ENCODE measurements around the gene SELPLG.

DNA sequence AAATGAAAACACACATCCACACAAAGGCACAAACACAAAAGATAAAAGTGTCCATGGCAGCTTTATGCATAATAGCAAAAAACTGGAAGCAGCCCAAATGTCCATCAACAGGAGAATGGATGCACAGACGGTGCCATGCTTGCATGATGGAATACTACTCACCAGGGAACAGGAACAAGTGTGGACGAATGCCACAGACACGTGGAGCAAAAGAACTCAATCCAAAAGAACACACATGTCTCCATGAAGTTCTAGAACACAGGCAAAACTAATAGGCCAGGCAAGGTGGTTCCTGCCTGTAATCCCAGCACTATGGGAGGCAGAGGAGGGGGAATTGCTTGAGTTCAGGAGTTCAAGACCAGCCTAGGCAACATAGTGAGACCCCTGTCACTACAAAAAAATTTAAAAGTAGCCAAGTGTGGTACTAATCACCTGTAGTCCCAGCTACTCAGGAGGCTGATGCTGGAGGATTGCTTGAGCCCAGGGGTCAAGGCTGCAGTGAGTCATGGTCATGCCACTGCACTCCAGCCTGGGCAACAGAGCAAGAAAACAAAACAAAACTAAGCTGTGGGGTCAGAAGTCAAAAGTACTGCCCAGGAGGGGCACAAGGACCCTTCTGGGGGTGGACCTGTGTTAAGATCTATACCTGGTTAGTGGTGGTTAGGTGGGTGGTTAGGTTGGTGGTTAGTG, 28.5 kb downstream of the SELPLG start:
- TF ChIP-seq POLR2AphosphoS5 (IDR thresholded peaks at IDR 0.05; ENCODE audit: low read depth, low read length) = no peak
- no peak for TF ChIP-seq POLR2A (IDR thresholded peaks at IDR 0.05; ENCODE audit: low read depth, low read length)

All from GM12891 (cell line).